HG02798 (cell line): ENCODE data around the gene KLK8.

Source experiments
- ATAC-seq: cut with Tn5 transposase; IDR thresholded peaks from one replicate; pipeline ENCODE4 v1.9.1; 2021; ENCODE audit warnings: mild to moderate bottlenecking; ENCODE audit not compliant: unreplicated experiment, poor library complexity

The KLK8 gene

DNA sequence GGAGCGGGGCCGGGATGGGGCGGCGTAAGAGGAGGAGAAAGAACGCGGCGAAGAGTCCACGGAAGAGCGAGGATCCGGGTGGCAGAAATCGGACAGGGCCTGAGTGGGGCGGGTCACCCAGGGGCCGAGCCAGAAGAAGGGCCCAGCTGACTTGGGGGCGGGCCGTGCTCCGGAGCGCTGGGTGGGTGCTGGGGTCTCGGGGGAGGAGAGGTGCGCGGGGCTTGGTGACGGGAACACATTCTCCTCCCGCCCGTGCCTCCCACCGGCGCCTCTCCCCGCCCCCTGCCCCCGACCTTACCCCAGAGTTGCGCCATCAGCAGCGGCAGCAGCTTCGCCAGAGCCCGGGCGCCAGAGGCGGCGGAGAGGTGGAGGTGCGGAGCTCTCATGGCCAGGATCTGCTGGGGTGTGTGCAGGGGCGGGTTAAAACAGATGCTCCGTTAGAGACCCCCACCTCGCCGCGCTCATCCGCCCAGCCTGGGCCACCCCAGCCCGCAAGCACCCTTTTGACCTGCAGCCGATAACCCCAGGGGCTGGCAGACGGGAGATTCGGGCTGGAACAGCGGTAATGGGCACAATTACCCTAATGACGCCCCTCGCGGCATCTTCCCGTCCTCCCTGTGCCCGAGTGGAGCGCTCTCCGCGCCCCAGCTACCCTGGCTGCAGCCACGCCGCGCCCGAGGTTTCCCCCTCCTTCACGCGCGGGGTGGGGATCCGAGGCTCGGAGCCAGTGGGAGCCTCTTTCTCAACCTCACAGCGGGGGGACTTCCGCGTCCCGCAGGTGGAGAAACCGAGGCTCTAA is 17.5 kb upstream of the KLK8 start:
- ATAC-seq = no peak

DNA sequence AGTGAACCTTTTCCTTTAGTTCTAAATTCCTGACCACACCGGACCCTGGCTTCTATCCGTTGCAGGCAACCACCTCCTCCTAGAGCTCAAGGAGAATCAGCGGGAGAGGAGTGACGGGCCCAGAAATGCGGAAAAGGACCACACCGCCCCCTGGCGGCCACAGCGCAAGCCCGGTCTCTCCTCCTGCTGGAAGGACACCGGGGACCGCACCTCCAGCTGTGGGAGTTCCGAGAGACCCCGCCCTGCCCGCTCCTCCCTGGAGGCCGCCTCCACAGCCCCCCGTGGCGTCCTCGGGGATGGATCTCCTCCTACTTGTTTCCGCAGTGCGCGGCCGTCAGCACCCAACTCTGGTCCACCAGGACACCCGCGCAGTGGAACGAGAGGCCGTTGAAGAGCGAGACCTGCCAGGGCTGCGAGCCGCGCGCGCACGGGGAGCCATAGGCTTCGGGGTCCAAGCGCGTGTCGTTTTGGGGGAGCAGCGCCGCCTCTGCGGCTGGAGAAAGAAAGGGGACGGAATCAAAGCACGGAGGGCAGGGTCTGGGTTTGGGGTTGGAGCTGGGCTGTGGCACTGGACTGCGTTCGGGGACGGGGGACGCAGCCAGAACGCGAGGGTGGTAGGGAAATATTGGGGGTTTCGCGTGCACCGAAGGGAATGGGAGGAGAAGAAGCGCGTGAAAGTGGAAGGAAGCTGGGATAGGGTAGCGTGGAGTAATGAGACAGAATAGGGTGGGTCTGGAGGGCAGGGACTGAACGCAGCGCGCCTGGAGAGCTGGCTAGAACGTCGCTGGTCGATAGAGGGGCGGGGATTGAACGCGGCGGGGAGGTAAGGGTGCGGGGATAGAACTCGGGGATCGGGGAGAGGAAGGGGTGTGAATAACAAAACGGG is 15.6 kb upstream of the KLK8 start:
- no peak for ATAC-seq

DNA sequence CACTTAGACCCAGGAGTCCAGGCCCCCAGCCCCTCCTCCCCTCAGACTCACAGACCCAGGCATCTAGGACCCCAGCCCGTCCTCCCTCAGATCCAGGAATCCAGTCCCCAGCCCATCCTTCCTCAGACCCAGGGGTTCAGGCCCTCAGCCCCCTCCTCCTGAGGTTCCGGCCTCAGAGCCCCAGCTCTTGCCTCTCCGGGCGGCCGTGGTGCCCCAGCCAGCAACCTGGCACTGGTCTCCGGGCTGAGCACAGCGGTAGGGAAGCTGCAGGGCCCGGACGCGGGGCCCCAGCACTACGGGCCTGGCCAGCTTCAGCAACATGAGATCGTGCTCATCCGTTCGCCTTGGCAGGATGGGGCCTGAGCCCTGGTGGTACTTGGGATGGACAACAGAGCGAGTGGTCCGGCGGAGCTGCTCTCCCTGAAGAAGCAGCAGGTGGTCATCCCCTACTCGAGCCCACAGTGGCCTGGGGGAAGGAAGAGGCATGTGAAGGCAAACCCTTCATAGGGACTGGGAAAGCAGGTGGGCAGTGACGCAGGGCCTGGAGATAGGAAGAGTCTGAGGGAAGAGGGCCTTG is 14.4 kb upstream of the KLK8 start:
- no peak for ATAC-seq

- ATAC-seq = no peak
These were observed 12.8 kb upstream of the KLK8 start for GRCh38 chr19:51014242-51014641.

- ATAC-seq = no peak
These were observed 11.3 kb upstream of the KLK8 start for GRCh38 chr19:51012661-51013190.

- ATAC-seq = no peak
These were observed 8.8 kb upstream of the KLK8 start for GRCh38 chr19:51010066-51010795.

DNA sequence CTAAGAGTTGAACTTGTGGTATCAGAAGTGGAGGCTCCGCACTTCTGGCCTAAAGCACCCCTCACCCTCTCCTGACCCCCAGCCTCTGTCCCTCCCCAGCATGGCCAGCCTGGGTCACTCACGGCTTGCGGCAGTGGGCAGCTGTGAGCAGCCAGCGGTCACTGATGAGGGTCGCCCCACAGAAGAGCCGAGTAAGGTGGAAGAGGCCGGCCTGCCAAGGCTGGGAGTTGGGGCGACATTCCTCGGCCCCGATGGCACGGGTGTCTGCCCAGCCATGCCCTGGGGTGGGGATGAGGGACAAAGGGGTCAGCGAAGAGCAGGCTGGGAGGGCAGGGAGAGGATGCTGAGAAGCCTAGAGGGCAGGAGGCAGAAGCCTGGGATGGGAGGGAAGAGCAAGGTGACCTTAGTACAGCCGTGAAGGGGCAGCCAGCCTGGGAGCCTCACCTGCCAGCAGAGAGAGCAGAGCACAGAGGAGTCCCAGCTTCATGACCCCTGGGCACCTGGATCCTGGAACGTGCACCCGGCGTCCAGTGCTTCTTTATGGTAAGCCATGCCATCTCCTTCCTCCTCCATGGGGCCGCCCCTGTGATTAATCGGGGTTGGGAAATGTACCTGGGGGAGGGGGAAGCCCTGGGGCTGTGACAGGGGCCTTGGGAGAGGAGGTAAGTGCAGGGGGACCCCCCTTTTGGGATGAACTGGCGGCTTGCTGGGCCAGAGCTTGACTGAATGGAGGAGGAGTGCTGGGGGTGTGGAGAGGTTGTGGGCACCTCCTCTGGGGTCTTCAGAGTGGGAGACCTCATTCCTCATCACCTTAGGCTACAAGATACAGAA is 7.9 kb upstream of the KLK8 start:
- no peak for ATAC-seq

DNA sequence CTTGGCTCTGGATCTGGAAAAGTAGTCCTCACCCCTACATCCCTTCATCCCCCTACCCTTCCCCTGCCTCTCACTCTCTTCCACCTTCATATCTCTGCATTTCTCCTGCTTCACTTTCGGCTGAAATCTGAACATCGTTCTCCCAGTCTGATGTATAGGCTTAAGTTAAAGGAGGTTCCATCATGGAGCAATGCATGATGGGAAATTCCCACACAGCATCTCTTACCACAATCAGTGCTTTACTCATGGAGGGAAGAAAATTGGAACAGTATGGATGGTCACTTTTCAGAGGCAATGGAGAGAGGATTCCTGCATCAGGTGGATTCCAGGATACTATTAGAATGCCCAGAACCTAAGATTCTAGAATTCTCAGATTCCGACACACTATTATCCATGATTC is 6.1 kb upstream of the KLK8 start:
- ATAC-seq = no peak

- ATAC-seq = no peak
These were observed 5.0 kb upstream of the KLK8 start for GRCh38 chr19:51006406-51006805.

- ATAC-seq = no peak
These were observed 3.8 kb upstream of the KLK8 start for GRCh38 chr19:51005248-51005647.

DNA sequence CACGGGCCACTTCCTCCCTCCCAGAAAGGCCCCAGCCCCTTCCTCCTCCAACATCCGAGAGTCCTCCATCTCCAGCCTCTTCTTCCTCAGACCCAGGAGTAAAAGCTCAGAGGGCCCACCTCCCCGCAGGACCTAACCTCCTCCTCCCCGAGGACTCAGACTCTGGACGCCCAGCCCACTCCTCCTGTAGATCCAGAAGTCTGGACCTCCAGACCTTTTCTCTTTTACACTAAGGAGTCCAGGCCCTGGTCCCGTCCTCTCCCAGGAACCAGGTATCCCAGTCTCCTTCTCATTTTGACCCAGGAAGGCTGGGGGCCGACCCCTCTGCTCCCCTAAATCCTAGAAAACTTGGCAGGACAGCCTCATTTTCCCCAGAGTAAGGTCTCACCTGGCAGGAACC is 1.9 kb upstream of the KLK8 start:
- ATAC-seq = no peak

DNA sequence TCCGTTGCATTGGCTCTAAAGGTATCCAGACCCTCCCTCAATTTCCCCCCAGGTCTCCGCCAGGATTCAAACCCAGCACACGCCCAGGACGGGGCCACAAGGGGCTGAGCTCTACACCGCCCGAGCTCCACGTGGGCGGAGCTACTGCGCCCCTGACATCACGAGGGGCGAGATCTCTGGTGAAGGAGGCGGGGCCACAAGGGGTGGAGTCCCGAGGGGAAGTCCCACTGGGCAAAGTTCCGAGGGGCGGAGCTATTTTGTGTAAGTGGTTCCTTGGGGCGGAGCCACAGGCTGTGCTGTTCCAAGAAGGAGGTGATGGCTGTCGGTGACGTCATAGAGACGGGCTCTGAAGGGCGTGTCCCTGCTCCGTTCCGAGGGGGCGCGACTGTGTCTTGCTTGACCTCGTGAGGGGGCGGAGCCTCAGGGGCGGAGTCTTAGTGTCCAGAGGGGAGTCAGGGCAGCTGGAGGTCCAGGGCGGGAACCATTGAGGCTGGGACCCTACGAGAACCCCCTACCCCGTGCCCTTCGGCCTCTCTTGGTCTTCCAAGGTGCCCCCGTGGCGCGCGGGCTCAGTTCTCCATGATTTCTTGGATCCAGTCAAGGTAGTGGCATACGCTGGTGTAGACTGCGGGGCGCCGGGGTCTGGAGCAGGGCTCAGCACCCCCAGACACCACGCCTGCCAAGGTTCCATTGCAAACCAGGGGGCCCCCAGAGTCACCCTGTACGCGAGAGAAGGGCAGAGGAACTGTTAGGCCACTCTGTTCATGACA is 1.3 kb upstream of the KLK8 start:
- ATAC-seq = no peak

GRCh38 chr19:51002089-51002532 is 707 bp upstream of the KLK8 start:
- ATAC-seq = no peak

DNA sequence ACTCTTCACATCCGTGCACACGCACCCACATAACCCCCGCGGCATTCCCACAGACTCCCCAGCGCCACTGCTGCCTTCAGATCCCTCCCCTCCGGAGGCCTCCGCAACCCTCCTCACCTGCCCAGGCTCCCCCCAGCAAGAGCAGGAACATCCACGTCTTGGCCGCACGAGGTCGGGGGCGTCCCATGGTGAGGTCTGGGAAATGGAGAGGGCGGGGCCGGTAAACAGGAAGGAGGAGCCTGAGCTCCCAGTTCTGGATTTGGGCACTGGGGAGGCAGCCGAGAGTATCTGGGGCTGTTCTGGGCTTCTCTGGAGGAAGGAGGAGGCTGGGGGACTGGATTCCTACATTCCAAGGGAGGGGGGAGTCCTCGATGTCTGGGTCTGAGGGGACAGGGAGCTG is 423 bp downstream of the KLK8 start:
- no peak for ATAC-seq

DNA sequence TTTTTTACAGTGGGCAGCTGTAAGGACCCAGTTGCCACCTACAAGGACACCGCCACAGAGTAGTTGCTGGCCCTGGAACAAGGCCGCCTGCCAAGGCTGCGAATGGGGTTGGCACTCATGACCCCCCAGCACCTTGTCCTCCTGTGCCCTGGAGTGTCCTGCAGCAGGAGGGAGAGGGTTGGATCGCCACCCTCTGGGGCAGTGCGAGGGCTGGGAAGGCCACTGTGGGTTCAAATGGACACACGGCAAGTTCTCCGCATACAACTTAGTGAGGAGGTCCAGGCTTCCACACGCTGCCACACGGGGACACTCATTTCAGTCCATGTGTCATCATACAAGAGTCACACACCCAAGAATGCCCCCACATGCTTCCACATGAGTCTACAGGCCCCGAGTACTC is 978 bp downstream of the KLK8 start:
- no peak for ATAC-seq

GRCh38 chr19:50998686-50999085 is 2.7 kb downstream of the KLK8 start:
- ATAC-seq = no peak

- ATAC-seq = no peak
These were observed 3.3 kb downstream of the KLK8 start for GRCh38 chr19:50998061-50998460.

DNA sequence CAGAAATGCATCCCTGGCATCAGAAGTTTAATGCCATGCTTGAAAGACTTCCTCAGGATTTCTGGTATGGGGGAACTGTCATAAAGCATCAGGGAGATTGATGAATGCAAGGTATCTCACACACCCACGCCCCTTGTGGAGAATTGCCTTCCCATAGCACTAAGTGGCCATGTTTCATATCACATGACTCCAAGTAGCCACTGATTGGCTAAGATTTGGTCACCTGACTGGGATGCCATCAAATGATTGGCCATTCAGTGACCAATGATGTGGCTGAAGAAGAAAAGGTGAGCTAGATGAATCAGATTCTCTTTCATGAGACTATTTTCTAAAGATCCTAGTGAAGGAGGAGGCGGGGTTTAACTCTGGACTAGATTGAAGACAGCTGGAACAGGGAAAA is 7.3 kb downstream of the KLK8 start:
- no peak for ATAC-seq

- no peak for ATAC-seq
These were observed 8.8 kb downstream of the KLK8 start for GRCh38 chr19:50992666-50993035.
